GM19452 (cell line): ENCODE results near the gene NDUFS6.

ENCODE experiments used
- ATAC-seq: cut with Tn5 transposase; IDR thresholded peaks from one replicate; pipeline ENCODE4 v1.9.1; 2021; ENCODE audit not compliant: unreplicated experiment

Gene NDUFS6

GRCh38 chr5:1801222-1801966, at the start of gene NDUFS6:
TSS of gene NDUFS6 (plus strand) at chr5:1801407. CDS start at chr5:1801418, 11 bp downstream.
- ATAC-seq = peak; percentile 59

- ATAC-seq = no peak
These were observed 49.1 kb upstream of the NDUFS6 start for GRCh38 chr5:1751864-1752822.

GRCh38 chr5:1752881-1753280, 48.3 kb upstream of the NDUFS6 start:
- no peak for ATAC-seq

DNA sequence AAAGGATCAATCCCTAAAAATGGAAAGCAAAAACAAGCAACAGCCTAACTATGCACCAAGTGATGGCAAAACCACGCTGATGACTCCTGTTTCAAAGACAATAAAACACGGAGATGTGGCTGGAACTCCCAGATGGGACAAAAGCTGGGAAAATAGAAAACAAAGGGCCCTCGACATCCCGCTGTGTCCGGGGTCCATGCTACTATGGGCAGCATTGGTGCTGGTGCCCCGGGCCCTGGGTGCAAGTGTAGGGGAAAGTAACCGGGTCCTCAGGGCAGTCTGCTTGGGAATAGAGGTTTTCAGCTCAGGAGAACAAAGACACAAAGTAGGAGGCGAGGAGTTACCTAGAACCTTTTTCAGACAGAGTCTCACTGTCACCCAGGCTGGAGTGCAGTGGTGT, 47.7 kb upstream of the NDUFS6 start:
- ATAC-seq = no peak

GRCh38 chr5:1754531-1755220, 46.5 kb upstream of the NDUFS6 start:
- no peak for ATAC-seq

DNA sequence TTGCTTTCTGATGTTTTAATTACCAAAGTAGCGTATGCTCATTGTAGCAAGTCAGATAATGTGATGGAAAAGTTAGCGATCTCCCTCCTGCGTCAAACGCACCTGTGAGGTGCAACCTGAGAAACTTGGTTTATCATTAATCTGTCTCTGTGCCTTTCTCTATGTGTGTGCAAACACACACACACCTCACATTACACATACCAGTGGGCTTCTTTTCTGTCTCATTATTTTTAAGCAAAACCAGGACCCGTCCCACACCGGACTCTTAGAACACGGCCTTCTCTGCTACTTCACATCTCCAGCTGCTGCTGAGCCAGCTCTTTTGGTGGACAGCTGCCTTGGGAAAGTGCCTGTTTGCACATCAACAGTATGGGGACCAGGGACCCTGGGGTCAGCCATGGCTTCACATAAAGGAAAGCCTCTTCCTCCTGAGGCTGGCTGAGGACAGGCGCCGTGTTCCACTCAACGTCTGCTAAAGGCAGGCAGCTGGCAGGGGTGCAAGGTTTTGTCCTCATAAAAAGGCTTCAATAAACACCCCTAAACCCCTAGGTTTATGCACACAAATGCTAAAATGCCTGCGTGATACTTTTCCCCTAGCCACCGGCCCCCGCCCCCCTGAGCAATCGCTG, 45.8 kb upstream of the NDUFS6 start:
- ATAC-seq = no peak

GRCh38 chr5:1756481-1756880, 44.7 kb upstream of the NDUFS6 start:
- ATAC-seq = no peak

GRCh38 chr5:1757511-1757910, 43.7 kb upstream of the NDUFS6 start:
- no peak for ATAC-seq

- ATAC-seq = no peak
These were observed 42.6 kb upstream of the NDUFS6 start for GRCh38 chr5:1758574-1758973.

GRCh38 chr5:1759378-1759970, 41.7 kb upstream of the NDUFS6 start:
- no peak for ATAC-seq

- no peak for ATAC-seq
These were observed 41.0 kb upstream of the NDUFS6 start for GRCh38 chr5:1760231-1760630.

GRCh38 chr5:1760656-1761452, 40.4 kb upstream of the NDUFS6 start:
- ATAC-seq = no peak

DNA sequence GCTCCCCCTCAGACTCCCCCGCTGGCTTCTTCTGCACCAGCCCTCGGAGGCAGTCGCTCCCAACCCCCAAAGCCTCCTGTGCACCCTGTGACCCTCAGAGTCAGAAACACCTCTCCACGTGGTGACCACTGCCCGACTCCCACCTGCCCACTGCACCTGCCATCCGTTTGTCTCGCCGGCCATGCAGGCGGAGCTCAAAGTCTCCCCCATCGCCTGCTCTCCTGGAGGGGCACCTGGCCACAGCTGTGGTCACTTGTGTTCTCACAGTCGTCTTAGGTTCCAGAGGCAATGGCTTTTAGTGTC, 39.8 kb upstream of the NDUFS6 start:
- ATAC-seq = no peak

- ATAC-seq = no peak
These were observed 38.9 kb upstream of the NDUFS6 start for GRCh38 chr5:1762121-1762882.

GRCh38 chr5:1762883-1763547, 38.2 kb upstream of the NDUFS6 start:
- no peak for ATAC-seq

DNA sequence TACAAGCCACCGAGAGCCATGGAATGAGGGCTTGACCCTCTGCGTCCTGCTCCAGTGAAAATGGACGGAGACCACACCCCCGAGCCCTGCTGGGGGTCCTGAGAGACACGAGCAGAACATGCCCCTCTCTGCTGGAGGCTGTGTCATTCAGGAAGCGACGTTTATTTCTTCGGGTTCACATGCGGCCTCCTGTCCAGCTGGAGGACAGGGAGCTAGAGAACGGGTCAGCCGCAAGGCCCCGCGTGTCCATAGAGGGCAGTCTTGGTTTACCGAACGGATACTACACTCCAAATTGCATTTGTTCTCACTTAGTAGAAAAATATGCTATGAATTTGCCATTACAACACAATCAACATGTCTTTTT, 37.7 kb upstream of the NDUFS6 start:
- ATAC-seq = no peak

- ATAC-seq = no peak
These were observed 37.1 kb upstream of the NDUFS6 start for GRCh38 chr5:1763960-1764605.

GRCh38 chr5:1764606-1764960, 36.6 kb upstream of the NDUFS6 start:
- no peak for ATAC-seq
